IMR-90 (cell line): ENCODE results near the gene PIK3C3. TPM values are rescaled to one million over a fixed set of nuclear protein-coding genes. Genes with fewer than 3 reads are reported as not detected.

Experiments
- ATAC-seq: fragments of 200-7000 bp; cut with Tn5 transposase; 2 replicates; pipeline ENCODE4 v1.9.1; 2020; ENCODE audit warnings: low read depth, mild to moderate bottlenecking, moderate library complexity
- BruUV-seq: library from RNA; stranded (reverse); fragments of 400-500 nt; replicated peaks from 2 replicates; lab custom pipeline; 2021; lab: Mats Ljungman, UMichigan
- CTCF ChIA-PET: fragments of 300-600 bp; formaldehyde crosslinking; extraction: SDS; loops from one replicate; lab custom pipeline; 2021; ENCODE audit warnings: antibody characterized with exemption; lab: Yijun Ruan, JAX
- POLR2A ChIA-PET: fragments of 300-600 bp; sonication (Branson Sonifier 250); formaldehyde crosslinking; loops from one replicate; lab custom pipeline; 2022; ENCODE audit warnings: antibody characterized with exemption; ENCODE audit not compliant: unreplicated experiment; lab: Charles Lee
- DNase-seq: peaks from one replicate; pipeline ENCODE4 v3.0.0; 2013
- H2AFZ ChIP-seq: replicated peaks from 2 replicates; pipeline ENCODE3; 2013; ENCODE audit warnings: low read length, mild to moderate bottlenecking; ENCODE audit not compliant: poor library complexity
- H2AK5ac ChIP-seq: 2 replicates; pipeline ENCODE4 v1.6.1; 2013; ENCODE audit warnings: low read depth, low read length, inconsistent platforms
- H2AK9ac ChIP-seq: replicated peaks from 2 replicates; pipeline ENCODE3; 2013; ENCODE audit warnings: mild to moderate bottlenecking, low read depth, low read length, moderate library complexity; ENCODE audit not compliant: poor library complexity
- H2BK120ac ChIP-seq: 2 replicates; pipeline ENCODE4 v1.6.1; 2013; ENCODE audit warnings: low read depth, low read length, inconsistent platforms
- H2BK15ac ChIP-seq: 3 replicates; pipeline ENCODE4 v1.6.1; 2013; ENCODE audit warnings: low read depth, low read length, inconsistent platforms
- H2BK20ac ChIP-seq: 2 replicates; pipeline ENCODE4 v1.6.1; 2013; ENCODE audit warnings: low read depth, mild to moderate bottlenecking, inconsistent platforms, low read length, moderate library complexity
- H2BK5ac ChIP-seq: 2 replicates; pipeline ENCODE4 v1.6.1; 2013; ENCODE audit warnings: mild to moderate bottlenecking, low read depth, low read length, inconsistent platforms; ENCODE audit not compliant: poor library complexity, severe bottlenecking
- H3K14ac ChIP-seq: replicated peaks from 2 replicates; pipeline ENCODE4 v1.6.1; 2013; ENCODE audit warnings: low read depth, low read length, inconsistent platforms
- H3K18ac ChIP-seq: 2 replicates; pipeline ENCODE4 v1.6.1; 2013; ENCODE audit warnings: low read depth, low read length, control low read depth
- H3K23ac ChIP-seq: 2 replicates; pipeline ENCODE4 v1.6.1; 2013; ENCODE audit warnings: low read depth, low read length, inconsistent platforms
- H3K27ac ChIP-seq: 2 replicates; pipeline ENCODE4 v1.5.1; 2013; ENCODE audit warnings: mild to moderate bottlenecking, control low read depth, low read length; ENCODE audit not compliant: insufficient read depth
- H3K27me3 ChIP-seq: 2 replicates; pipeline ENCODE4 v1.6.1; 2013; ENCODE audit warnings: low read length; ENCODE audit not compliant: control insufficient read depth, insufficient read depth
- H3K36me3 ChIP-seq: 2 replicates; pipeline ENCODE4 v1.6.1; 2013; ENCODE audit warnings: low read length, mixed read lengths; ENCODE audit not compliant: control insufficient read depth, insufficient read depth
- H3K4ac ChIP-seq: 2 replicates; pipeline ENCODE4 v1.6.1; 2013; ENCODE audit warnings: low read depth, low read length, inconsistent platforms
- H3K4me1 ChIP-seq: 2 replicates; pipeline ENCODE4 v1.6.1; 2013; ENCODE audit warnings: low read length, mixed read lengths; ENCODE audit not compliant: control insufficient read depth, insufficient read depth
- H3K4me2 ChIP-seq: 2 replicates; pipeline ENCODE4 v1.6.1; 2013; ENCODE audit warnings: low read depth, mild to moderate bottlenecking, control low read depth, low read length, moderate library complexity
- H3K4me3 ChIP-seq: 2 replicates; pipeline ENCODE4 v1.5.1; 2013; ENCODE audit warnings: low read depth, mild to moderate bottlenecking, control low read depth, low read length, moderate library complexity; ENCODE audit not compliant: insufficient read depth
- H3K56ac ChIP-seq: 2 replicates; pipeline ENCODE4 v1.6.1; 2013; ENCODE audit warnings: low read length, inconsistent platforms; ENCODE audit not compliant: insufficient read depth; ENCODE audit errors: extremely low read depth
- H3K79me1 ChIP-seq, 2 experiments: 2 replicates each; pipeline ENCODE4 v1.6.1; 2013; ENCODE audit warnings: low read length in 2 of 2, inconsistent platforms in 1 of 2, low read depth in 1 of 2
- H3K9ac ChIP-seq: 2 replicates; pipeline ENCODE4 v1.6.1; 2013; ENCODE audit warnings: low read depth, low read length, control low read depth
- H3K9me1 ChIP-seq: 2 replicates; pipeline ENCODE4 v1.6.1; 2013; ENCODE audit warnings: low read length, inconsistent platforms; ENCODE audit not compliant: insufficient read depth
- H3K9me3 ChIP-seq: 2 replicates; pipeline ENCODE4 v1.6.1; 2013; ENCODE audit warnings: low read length; ENCODE audit not compliant: control insufficient read depth, insufficient read depth
- H4K20me1 ChIP-seq: 2 replicates; pipeline ENCODE4 v1.6.1; 2013; ENCODE audit warnings: low read length, inconsistent platforms; ENCODE audit not compliant: insufficient read depth
- H4K5ac ChIP-seq: 2 replicates; pipeline ENCODE4 v1.6.1; 2013; ENCODE audit warnings: mild to moderate bottlenecking, low read depth, low read length, control low read depth
- H4K8ac ChIP-seq, 2 experiments: 2 replicates each; pipeline ENCODE4 v1.6.1; 2013; ENCODE audit warnings: low read depth in 2 of 2, low read length in 2 of 2, control low read depth in 1 of 2, inconsistent platforms in 1 of 2
- H4K91ac ChIP-seq: 2 replicates; pipeline ENCODE4 v1.6.1; 2013; ENCODE audit warnings: low read depth, low read length, inconsistent platforms; ENCODE audit not compliant: insufficient read depth
- BHLHE40 ChIP-seq: fragments of 150-350 bp; IDR thresholded peaks from 2 replicates; pipeline ENCODE4 v1.6.1; 2016; ENCODE audit warnings: mild to moderate bottlenecking, low read depth, low read length
- CEBPB ChIP-seq: IDR thresholded peaks from 2 replicates; pipeline ENCODE4 v1.6.1; 2012; ENCODE audit warnings: low read depth, low read length, improper control_type of control experiment
- CHD1 ChIP-seq: IDR thresholded peaks from 2 replicates; pipeline ENCODE4 v1.6.1; 2012; ENCODE audit warnings: low read depth, low read length, improper control_type of control experiment
- CTCF ChIP-seq: conservative IDR thresholded peaks from 2 replicates; pipeline ENCODE4 v1.5.1; 2012; ENCODE audit warnings: mild to moderate bottlenecking, low read depth, low read length, improper control_type of control experiment
- FOS ChIP-seq: fragments of 150-350 bp; IDR thresholded peaks from 2 replicates; pipeline ENCODE4 v1.6.1; 2016; ENCODE audit warnings: low read depth, low read length
- MXI1 ChIP-seq: IDR thresholded peaks from 2 replicates; pipeline ENCODE4 v1.6.1; 2012; ENCODE audit warnings: low read depth, mild to moderate bottlenecking, low read length, moderate library complexity, borderline replicate concordance
- RAD21 ChIP-seq: IDR thresholded peaks from 2 replicates; pipeline ENCODE4 v1.6.1; 2012; ENCODE audit warnings: low read length, improper control_type of control experiment
- RFX5 ChIP-seq: IDR thresholded peaks from 2 replicates; pipeline ENCODE4 v1.8.0; 2012; ENCODE audit warnings: low read depth, mild to moderate bottlenecking, low read length, moderate library complexity
- SMC3 ChIP-seq: fragments of 150-350 bp; IDR thresholded peaks from 2 replicates; pipeline ENCODE4 v1.6.1; 2016; ENCODE audit warnings: low read depth, mild to moderate bottlenecking, antibody characterized with exemption, low read length, moderate library complexity
- USF2 ChIP-seq: fragments of 150-350 bp; IDR thresholded peaks from 2 replicates; pipeline ENCODE4 v1.6.1; 2017; ENCODE audit warnings: mild to moderate bottlenecking, antibody characterized with exemption, low read length, low read depth
- WGBS, 2 experiments: methylation state at CpG; one replicate each; pipeline versions ENCODE4 v1.1.5 to v1.1.7; 2013; ENCODE audit warnings: missing lambda C conversion rate in 2 of 2; ENCODE audit not compliant: insufficient read length in 1 of 2; ENCODE audit errors: extremely low coverage in 2 of 2; 5-methylcytosine and 5-hydroxymethylcytosine counted together
- dilution Hi-C: fragments of 300-500 bp; cut with HindIII; formaldehyde crosslinking; loops from one replicate; pipeline ENCODE4 v1.14.3; 2018; ENCODE audit warnings: low sequenced_read_pairs; ENCODE audit not compliant: unreplicated experiment
- in situ Hi-C: fragments of 300-500 bp; cut with MboI; formaldehyde crosslinking; loops from 3 replicates; pipeline ENCODE4 v1.14.3; 2019; ENCODE audit warnings: low sequenced_read_pairs, inconsistent platforms, mixed read lengths
- intact Hi-C: fragments of 100-400 bp; cut with micrococcal nuclease; formaldehyde crosslinking; loops from 2 replicates; pipeline ENCODE4 v1.10.0; 2022
- polyA plus RNA-seq, 3 experiments: library from polyadenylated mRNA; depleted of rRNA; stranded (reverse); fragments of >200 nt; gene quantifications; 2 replicates each; pipeline ENCODE4 v1.2.3, GENCODE V29; 2012; ENCODE audit warnings: low replicate concordance in 1 of 3
- total RNA-seq: library from RNA; depleted of rRNA; stranded (reverse); fragments of >200 nt; gene quantifications from 2 replicates; pipeline ENCODE4 v1.2.3, GENCODE V29; 2012

PIK3C3 gene
- total and polyA plus RNA-seq, 2 of the 4 experiments (the other 2 are of a cell fraction): 41.2 to 57.2 TPM

GRCh38 chr18:41906528-41907146, 48.4 kb upstream of the PIK3C3 start:
- Histone ChIP-seq H3K9me1 (no peaks in the 10 kb centered on the region), H4K8ac (no peak overlapping the region), H2BK15ac (no peak overlapping the region; the same call in 2 of the 3 replicates), H3K4ac (no peak overlapping the region), H2AK5ac (no peak overlapping the region), H3K4me2 (peak overlapping the region; percentile 98), H3K9ac (no peak overlapping the region), H4K5ac (no peak overlapping the region), H3K36me3 (no peaks in the 10 kb centered on the region), H2BK120ac (peak overlapping the region; percentile 24; the same call in 1 of the 2 replicates), H3K9me3 (no peaks in the 10 kb centered on the region), H3K14ac (no peak overlapping the region), H2AFZ (peak overlapping the region; percentile 80), H3K23ac (no peak overlapping the region), H3K56ac (no peak overlapping the region), H3K4me1 (no peaks in the 10 kb centered on the region), H4K91ac (no peak overlapping the region), H2BK5ac (no peak overlapping the region), H3K18ac (no peak overlapping the region), H3K27ac (no peak overlapping the region), H2AK9ac (no peak overlapping the region), H3K4me3 (peak overlapping the region; percentile 30; the same call in 1 of the 2 replicates), H4K20me1 (no peaks in the 10 kb centered on the region), H3K27me3 (no peaks in the 10 kb centered on the region), H2BK20ac (peak overlapping the region; percentile 9; the same call in 1 of the 2 replicates), H3K79me1 (no peaks in the 10 kb centered on the region)
- in situ Hi-C loops (no loop called here), intact Hi-C loops (loop anchor here (1.0 to 5.0 kb wide), 2 partner anchors 161 to 514 kb away; no protein-coding TSS in a partner anchor), dilution Hi-C loops (no loop called here)
- ATAC-seq (peak; percentile 75), DNase-seq (peak; percentile 69)
- ChIA-PET CTCF (no interaction called here), POLR2A (no interaction called here)
- no CpG with 5 or more reads among the region's 6 CpGs for WGBS, 2 experiments
- BruUV-seq: no TSS peak
- no peak for TF ChIP-seq CEBPB
- peak; percentile 63 for TF ChIP-seq CTCF
- TF ChIP-seq RFX5: no peak
- TF ChIP-seq BHLHE40: no peak
- TF ChIP-seq MXI1: no peak
- peak; percentile 52 for TF ChIP-seq SMC3
- TF ChIP-seq FOS: no peak
- no peak for TF ChIP-seq USF2
- TF ChIP-seq CHD1: no peak
- peak; percentile 78 for TF ChIP-seq RAD21
